K562 (cell line): ENCODE measurements around the gene CALB2. TPM values are rescaled to one million over a fixed set of nuclear protein-coding genes. Genes with fewer than 3 reads are reported as not detected.

ENCODE experiments used
- ASH1L ChIP-seq: fragments of 450-650 bp; IDR thresholded peaks from 2 replicates; pipeline ENCODE4 v1.6.1; 2018; ENCODE audit warnings: borderline replicate concordance, mild to moderate bottlenecking, low read depth; ENCODE audit not compliant: partially characterized antibody
- CEBPG ChIP-seq, 3 experiments: fragments of 200-800 bp in 1 of 3; sonication (Bioruptor generic) in 1 of 3; sonication (generic) in 1 of 3; formaldehyde crosslinking in 1 of 3; IDR thresholded peaks in 2 of 3; conservative IDR thresholded peaks in 1 of 3; 2 replicates each; pipeline versions ENCODE4 v1.6.1 to v1.8.0; 2016 to 2022; ENCODE audit warnings: missing compliant biosample characterization in 2 of 3, missing genetic modification characterization in 2 of 3, mild to moderate bottlenecking in 1 of 3, missing genetic modification reagents in 1 of 3
- ELF4 ChIP-seq: fragments of 450-650 bp; formaldehyde crosslinking; IDR thresholded peaks from 2 replicates; pipeline ENCODE4 v1.4.0; 2022; ENCODE audit warnings: missing genetic modification characterization
- KLF10 ChIP-seq: fragments of 250-450 bp; sonication (Bioruptor Pico); IDR thresholded peaks from 2 replicates; pipeline ENCODE4 v1.6.1; 2021; ENCODE audit warnings: matching md5 sums
- PTRF ChIP-seq: fragments of 450-650 bp; IDR thresholded peaks from 2 replicates; pipeline ENCODE4 v1.6.1; 2016; ENCODE audit warnings: mild to moderate bottlenecking, missing genetic modification characterization, missing compliant biosample characterization
- SRSF3 ChIP-seq: fragments of 200-400 bp; formaldehyde crosslinking; IDR thresholded peaks from 2 replicates; pipeline ENCODE4 v1.6.1; 2016; ENCODE audit warnings: mild to moderate bottlenecking, low read length, moderate library complexity; ENCODE audit not compliant: insufficient read depth
- U2AF1 ChIP-seq: fragments of 200-400 bp; formaldehyde crosslinking; optimal IDR thresholded peaks from 2 replicates; pipeline ENCODE3; 2017; ENCODE audit warnings: mild to moderate bottlenecking, low read depth, low read length, moderate library complexity
- ZBTB7A ChIP-seq: IDR thresholded peaks from 2 replicates; pipeline ENCODE4 v1.6.1; 2011; ENCODE audit warnings: low read depth, mild to moderate bottlenecking, low read length, moderate library complexity, borderline replicate concordance; ENCODE audit not compliant: control insufficient read depth
- polyA plus RNA-seq, 8 experiments: library from polyadenylated mRNA; depleted of rRNA in 4 of 8; stranded (reverse) in 5 of 8; unstranded in 3 of 8; fragments of >200 nt; fragmentation: Nextera tagmentation in 2 of 8; fragmentation: Illumina TruSeq in 1 of 8; extraction: Ambion mirVana in 2 of 8; extraction: Trizol in 1 of 8; gene quantifications; 2 replicates each; pipeline versions ENCODE4 v1.2.1 to v1.2.3, GENCODE V29; 2011 to 2014; ENCODE audit warnings: inconsistent platforms in 1 of 8, missing spikeins in 1 of 8
- total RNA-seq, 7 experiments: library from RNA; depleted of rRNA in 6 of 7; stranded (reverse); fragments of >200 nt in 6 of 7; fragmentation: Illumina TruSeq in 2 of 7; extraction: Trizol in 2 of 7; gene quantifications; 2 replicates each; pipeline versions ENCODE4 v1.2.1 to v1.2.3, GENCODE V29; 2011 to 2021; ENCODE audit warnings: low replicate concordance in 1 of 7
- TF ChIP-seq, protein P1 (sequence below): fragments of 450-650 bp; IDR thresholded peaks from 2 replicates; pipeline ENCODE4 v1.6.1; 2018; ENCODE audit not compliant: partially characterized antibody
- TF ChIP-seq, protein P2 (sequence below): fragments of 250-450 bp; sonication (Bioruptor Pico); IDR thresholded peaks from 2 replicates; pipeline ENCODE4 v1.8.0; 2021; ENCODE audit warnings: mild to moderate bottlenecking, moderate library complexity
- TF ChIP-seq, protein P3 (sequence below), 2 experiments: IDR thresholded peaks; 2 replicates each; pipeline ENCODE4 v1.6.1; 2012; ENCODE audit warnings: improper control_type of control experiment in 2 of 2, low read depth in 2 of 2, low read length in 2 of 2, borderline replicate concordance in 1 of 2
- TF ChIP-seq, protein P4 (sequence below): fragments of 450-650 bp; IDR thresholded peaks from 2 replicates; pipeline ENCODE4 v1.6.1; 2016
- TF ChIP-seq, protein P5 (sequence below): IDR thresholded peaks from 3 replicates; pipeline ENCODE4 v1.6.1; 2011; ENCODE audit warnings: borderline replicate concordance, mild to moderate bottlenecking, moderate library complexity; ENCODE audit not compliant: insufficient read length; ENCODE audit errors: extremely low read depth

CALB2 gene
- total and polyA plus RNA-seq, 9 of the 15 experiments (the other 6 are each of a cell fraction or from before 2014, with no cell fraction given), result not detected

DNA sequence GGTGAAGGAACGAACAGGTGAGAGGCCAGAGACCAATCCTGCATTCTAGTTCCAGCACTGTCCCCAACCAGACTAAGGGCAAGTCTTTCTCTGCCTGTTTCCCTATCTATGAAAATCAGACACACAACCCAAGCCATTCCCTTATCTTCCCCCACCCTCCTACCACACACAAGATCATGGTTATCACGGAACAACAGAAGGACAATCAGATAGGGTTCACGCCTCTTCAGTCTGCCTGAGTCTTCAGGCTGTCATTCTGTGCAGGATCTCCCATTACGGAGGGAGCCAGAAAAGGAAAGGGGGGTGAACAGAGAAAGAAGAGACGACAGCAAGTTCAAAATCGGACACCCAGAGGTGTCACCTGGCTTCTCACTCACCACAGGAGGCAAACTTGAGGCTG, 72.2 kb downstream of the CALB2 start (continued):
- TF ChIP-seq, protein P1, sequence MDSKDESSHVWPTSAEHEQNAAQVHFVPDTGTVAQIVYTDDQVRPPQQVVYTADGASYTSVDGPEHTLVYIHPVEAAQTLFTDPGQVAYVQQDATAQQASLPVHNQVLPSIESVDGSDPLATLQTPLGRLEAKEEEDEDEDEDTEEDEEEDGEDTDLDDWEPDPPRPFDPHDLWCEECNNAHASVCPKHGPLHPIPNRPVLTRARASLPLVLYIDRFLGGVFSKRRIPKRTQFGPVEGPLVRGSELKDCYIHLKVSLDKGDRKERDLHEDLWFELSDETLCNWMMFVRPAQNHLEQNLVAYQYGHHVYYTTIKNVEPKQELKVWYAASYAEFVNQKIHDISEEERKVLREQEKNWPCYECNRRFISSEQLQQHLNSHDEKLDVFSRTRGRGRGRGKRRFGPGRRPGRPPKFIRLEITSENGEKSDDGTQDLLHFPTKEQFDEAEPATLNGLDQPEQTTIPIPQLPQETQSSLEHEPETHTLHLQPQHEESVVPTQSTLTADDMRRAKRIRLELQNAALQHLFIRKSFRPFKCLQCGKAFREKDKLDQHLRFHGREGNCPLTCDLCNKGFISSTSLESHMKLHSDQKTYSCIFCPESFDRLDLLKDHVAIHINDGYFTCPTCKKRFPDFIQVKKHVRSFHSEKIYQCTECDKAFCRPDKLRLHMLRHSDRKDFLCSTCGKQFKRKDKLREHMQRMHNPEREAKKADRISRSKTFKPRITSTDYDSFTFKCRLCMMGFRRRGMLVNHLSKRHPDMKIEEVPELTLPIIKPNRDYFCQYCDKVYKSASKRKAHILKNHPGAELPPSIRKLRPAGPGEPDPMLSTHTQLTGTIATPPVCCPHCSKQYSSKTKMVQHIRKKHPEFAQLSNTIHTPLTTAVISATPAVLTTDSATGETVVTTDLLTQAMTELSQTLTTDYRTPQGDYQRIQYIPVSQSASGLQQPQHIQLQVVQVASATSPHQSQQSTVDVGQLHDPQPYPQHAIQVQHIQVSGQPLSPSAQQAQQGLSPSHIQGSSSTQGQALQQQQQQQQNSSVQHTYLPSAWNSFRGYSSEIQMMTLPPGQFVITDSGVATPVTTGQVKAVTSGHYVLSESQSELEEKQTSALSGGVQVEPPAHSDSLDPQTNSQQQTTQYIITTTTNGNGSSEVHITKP, result peak; percentile 55
- no peak for TF ChIP-seq ZBTB7A
- TF ChIP-seq, protein P2, sequence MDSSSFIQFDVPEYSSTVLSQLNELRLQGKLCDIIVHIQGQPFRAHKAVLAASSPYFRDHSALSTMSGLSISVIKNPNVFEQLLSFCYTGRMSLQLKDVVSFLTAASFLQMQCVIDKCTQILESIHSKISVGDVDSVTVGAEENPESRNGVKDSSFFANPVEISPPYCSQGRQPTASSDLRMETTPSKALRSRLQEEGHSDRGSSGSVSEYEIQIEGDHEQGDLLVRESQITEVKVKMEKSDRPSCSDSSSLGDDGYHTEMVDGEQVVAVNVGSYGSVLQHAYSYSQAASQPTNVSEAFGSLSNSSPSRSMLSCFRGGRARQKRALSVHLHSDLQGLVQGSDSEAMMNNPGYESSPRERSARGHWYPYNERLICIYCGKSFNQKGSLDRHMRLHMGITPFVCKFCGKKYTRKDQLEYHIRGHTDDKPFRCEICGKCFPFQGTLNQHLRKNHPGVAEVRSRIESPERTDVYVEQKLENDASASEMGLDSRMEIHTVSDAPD (CRISPR knock-in tag), result no peak
- TF ChIP-seq, protein P3, sequence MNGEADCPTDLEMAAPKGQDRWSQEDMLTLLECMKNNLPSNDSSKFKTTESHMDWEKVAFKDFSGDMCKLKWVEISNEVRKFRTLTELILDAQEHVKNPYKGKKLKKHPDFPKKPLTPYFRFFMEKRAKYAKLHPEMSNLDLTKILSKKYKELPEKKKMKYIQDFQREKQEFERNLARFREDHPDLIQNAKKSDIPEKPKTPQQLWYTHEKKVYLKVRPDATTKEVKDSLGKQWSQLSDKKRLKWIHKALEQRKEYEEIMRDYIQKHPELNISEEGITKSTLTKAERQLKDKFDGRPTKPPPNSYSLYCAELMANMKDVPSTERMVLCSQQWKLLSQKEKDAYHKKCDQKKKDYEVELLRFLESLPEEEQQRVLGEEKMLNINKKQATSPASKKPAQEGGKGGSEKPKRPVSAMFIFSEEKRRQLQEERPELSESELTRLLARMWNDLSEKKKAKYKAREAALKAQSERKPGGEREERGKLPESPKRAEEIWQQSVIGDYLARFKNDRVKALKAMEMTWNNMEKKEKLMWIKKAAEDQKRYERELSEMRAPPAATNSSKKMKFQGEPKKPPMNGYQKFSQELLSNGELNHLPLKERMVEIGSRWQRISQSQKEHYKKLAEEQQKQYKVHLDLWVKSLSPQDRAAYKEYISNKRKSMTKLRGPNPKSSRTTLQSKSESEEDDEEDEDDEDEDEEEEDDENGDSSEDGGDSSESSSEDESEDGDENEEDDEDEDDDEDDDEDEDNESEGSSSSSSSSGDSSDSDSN (IDR thresholded peaks at IDR 0.05; ENCODE audit: borderline replicate concordance in 1 of 2, low read depth in 2 of 2, low read length in 2 of 2), result no peak
- no peak for TF ChIP-seq CEBPG (CRISPR knock-in tag; IDR thresholded peaks at IDR 0.05)
- no peak for TF ChIP-seq CEBPG (tag; conservative IDR thresholded peaks at IDR 0.05 in 1 of 2, IDR thresholded peaks at IDR 0.05 in 1 of 2)
- TF ChIP-seq ASH1L, result no peak
- no peak for TF ChIP-seq SRSF3
- TF ChIP-seq KLF10, result no peak
- no peak for TF ChIP-seq PTRF
- TF ChIP-seq U2AF1, result no peak
- TF ChIP-seq, protein P4, sequence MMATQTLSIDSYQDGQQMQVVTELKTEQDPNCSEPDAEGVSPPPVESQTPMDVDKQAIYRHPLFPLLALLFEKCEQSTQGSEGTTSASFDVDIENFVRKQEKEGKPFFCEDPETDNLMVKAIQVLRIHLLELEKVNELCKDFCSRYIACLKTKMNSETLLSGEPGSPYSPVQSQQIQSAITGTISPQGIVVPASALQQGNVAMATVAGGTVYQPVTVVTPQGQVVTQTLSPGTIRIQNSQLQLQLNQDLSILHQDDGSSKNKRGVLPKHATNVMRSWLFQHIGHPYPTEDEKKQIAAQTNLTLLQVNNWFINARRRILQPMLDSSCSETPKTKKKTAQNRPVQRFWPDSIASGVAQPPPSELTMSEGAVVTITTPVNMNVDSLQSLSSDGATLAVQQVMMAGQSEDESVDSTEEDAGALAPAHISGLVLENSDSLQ, result peak; percentile 84
- TF ChIP-seq, protein P5, sequence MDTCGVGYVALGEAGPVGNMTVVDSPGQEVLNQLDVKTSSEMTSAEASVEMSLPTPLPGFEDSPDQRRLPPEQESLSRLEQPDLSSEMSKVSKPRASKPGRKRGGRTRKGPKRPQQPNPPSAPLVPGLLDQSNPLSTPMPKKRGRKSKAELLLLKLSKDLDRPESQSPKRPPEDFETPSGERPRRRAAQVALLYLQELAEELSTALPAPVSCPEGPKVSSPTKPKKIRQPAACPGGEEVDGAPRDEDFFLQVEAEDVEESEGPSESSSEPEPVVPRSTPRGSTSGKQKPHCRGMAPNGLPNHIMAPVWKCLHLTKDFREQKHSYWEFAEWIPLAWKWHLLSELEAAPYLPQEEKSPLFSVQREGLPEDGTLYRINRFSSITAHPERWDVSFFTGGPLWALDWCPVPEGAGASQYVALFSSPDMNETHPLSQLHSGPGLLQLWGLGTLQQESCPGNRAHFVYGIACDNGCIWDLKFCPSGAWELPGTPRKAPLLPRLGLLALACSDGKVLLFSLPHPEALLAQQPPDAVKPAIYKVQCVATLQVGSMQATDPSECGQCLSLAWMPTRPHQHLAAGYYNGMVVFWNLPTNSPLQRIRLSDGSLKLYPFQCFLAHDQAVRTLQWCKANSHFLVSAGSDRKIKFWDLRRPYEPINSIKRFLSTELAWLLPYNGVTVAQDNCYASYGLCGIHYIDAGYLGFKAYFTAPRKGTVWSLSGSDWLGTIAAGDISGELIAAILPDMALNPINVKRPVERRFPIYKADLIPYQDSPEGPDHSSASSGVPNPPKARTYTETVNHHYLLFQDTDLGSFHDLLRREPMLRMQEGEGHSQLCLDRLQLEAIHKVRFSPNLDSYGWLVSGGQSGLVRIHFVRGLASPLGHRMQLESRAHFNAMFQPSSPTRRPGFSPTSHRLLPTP, result no peak
- TF ChIP-seq ELF4 (CRISPR knock-in tag), result peak; percentile 98
